Stimulated activated naive CD8-positive, alpha-beta T cell treated with anti-CD3 and anti-CD28 coated beads, Interleukin-15, amount 100 ng/mL, for 72 hours (primary cell): ENCODE measurements around the gene GALNS.
"Not testable (repeated sequence)": the region's sequence is repeated elsewhere in the genome, so short reads cannot be mapped to it uniquely, and the experiment has no call there.

ENCODE experiments used
- ATAC-seq: fragments of 150-1000 bp; cut with Tn5 transposase; 2 replicates; pipeline ENCODE4 v1.10.0; 2021; ENCODE audit warnings: mild to moderate bottlenecking, moderate library complexity
- DNase-seq, 2 donors: peaks; one replicate each; pipeline ENCODE4 v3.0.0; 2021 to 2022
- H3K27ac Mint-ChIP-seq, 2 donors: one replicate each; pipeline ENCODE4 v1.8.0; 2022; ENCODE audit warnings: mild to moderate bottlenecking in 2 of 2, mixed read lengths in 2 of 2, moderate library complexity in 2 of 2
- H3K27me3 Mint-ChIP-seq: one replicate; pipeline ENCODE4 v1.8.0; 2022; ENCODE audit warnings: mixed read lengths
- H3K4me1 Mint-ChIP-seq: one replicate; pipeline ENCODE4 v1.8.0; 2022; ENCODE audit warnings: mild to moderate bottlenecking, mixed read lengths
- H3K4me3 Mint-ChIP-seq, 2 donors: one replicate each; pipeline ENCODE4 v1.8.0; 2022; ENCODE audit warnings: mild to moderate bottlenecking in 2 of 2, mixed read lengths in 2 of 2, moderate library complexity in 1 of 2
- H3K9me3 Mint-ChIP-seq, 2 donors: one replicate each; pipeline ENCODE4 v1.8.0; 2022; ENCODE audit warnings: mixed read lengths in 2 of 2

Gene GALNS

GRCh38 chr16:88894266-88894665 lies 37.5 kb upstream of the GALNS start:
- H3K4me1 Mint-ChIP-seq, H3K27me3 Mint-ChIP-seq, H3K27ac Mint-ChIP-seq, DNase-seq, ATAC-seq, H3K9me3 Mint-ChIP-seq, H3K4me3 Mint-ChIP-seq: not testable (repeated sequence)

DNA sequence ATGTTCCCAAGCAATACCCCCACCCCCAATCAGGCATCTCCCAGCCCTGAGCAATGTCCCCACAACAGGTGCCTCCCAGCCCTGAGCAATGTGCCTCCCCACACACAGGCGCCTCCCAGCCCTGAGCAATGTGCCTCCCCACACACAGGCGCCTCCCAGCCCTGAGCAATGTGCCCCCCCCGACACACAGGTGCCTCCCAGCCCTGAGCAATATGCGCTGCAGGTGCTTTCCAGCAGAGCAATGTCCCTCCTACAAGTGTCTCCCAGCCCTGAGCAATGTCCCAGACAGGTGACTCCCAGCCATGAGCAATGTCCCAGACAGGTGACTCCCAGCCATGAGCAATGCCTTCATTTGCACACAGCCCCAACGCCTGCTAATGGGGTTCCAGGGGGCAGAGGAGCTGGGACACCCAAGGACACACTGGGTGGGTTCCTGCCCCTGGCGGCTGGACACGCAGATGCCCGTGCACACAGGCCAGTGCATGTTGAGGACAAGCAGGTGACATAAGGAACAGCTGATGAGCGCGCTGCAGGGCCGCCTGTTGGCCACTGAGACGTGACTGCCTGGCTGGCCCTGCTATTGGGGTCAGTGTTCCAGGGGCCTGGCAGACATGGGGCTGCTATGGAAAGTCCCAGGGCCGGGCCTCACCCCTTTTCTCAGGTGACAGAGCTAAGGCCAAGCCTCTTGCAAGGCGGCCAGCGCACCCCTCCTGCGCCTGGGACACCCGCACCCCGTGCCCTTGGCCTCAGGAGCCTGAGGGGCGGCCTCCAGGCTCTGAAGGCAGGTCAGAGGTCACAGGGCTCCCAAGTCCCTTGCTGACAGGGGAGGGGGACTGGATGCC lies 36.6 kb upstream of the GALNS start:
- H3K9me3 Mint-ChIP-seq: no peaks in the 10 kb centered on the region
- H3K4me1 Mint-ChIP-seq: peaks cover 5% of the 10 kb centered on the region
- H3K27me3 Mint-ChIP-seq: no peaks in the 10 kb centered on the region
- no peak for DNase-seq
- no peak for ATAC-seq
- no peak overlapping the region for H3K27ac Mint-ChIP-seq
- H3K4me3 Mint-ChIP-seq: no peak overlapping the region

GRCh38 chr16:88892065-88892464 lies 35.3 kb upstream of the GALNS start:
- no peaks in the 10 kb centered on the region for H3K9me3 Mint-ChIP-seq
- no peak for DNase-seq
- peaks cover 5% of the 10 kb centered on the region for H3K4me1 Mint-ChIP-seq
- no peaks in the 10 kb centered on the region for H3K27me3 Mint-ChIP-seq
- no peak for ATAC-seq
- no peak overlapping the region for H3K27ac Mint-ChIP-seq
- H3K4me3 Mint-ChIP-seq: no peak overlapping the region

- H3K9me3 Mint-ChIP-seq: no peaks in the 10 kb centered on the region
- H3K27ac Mint-ChIP-seq: no peak overlapping the region
- no peaks in the 10 kb centered on the region for H3K27me3 Mint-ChIP-seq
- DNase-seq (no peak), ATAC-seq (no peak)
- no peak overlapping the region for H3K4me3 Mint-ChIP-seq
- peaks cover 5% of the 10 kb centered on the region for H3K4me1 Mint-ChIP-seq
Measured at GRCh38 chr16:88891083-88891482, 34.3 kb upstream of the GALNS start.

- H3K4me1 Mint-ChIP-seq, DNase-seq, ATAC-seq, H3K9me3 Mint-ChIP-seq, H3K4me3 Mint-ChIP-seq, H3K27me3 Mint-ChIP-seq: not testable (repeated sequence)
- peak overlapping the region in 1 of 2 donors; percentile 7 for H3K27ac Mint-ChIP-seq
Measured at GRCh38 chr16:88889702-88890352, 33.1 kb upstream of the GALNS start.

GRCh38 chr16:88888461-88889387 lies 32.0 kb upstream of the GALNS start:
- H3K4me1 Mint-ChIP-seq: no peaks in the 10 kb centered on the region
- H3K4me3 Mint-ChIP-seq: no peak overlapping the region
- H3K9me3 Mint-ChIP-seq: no peaks in the 10 kb centered on the region

GRCh38 chr16:88888057-88888456 lies 31.3 kb upstream of the GALNS start:
- Mint-ChIP-seq H3K4me3 (no peak overlapping the region), H3K9me3 (no peaks in the 10 kb centered on the region), H3K27me3 (no peaks in the 10 kb centered on the region), H3K27ac (peak overlapping the region in 1 of 2 donors; percentile 27), H3K4me1 (no peaks in the 10 kb centered on the region)
- ATAC-seq (no peak), DNase-seq (no peak)

More at GRCh38 chr16:88888461-88889387, 32.0 kb upstream of the GALNS start:
- Mint-ChIP-seq H3K27me3 (no peaks in the 10 kb centered on the region), H3K27ac (no peak overlapping the region)
- no peak for DNase-seq
- ATAC-seq: peak; percentile 50

- DNase-seq: no peak
- no peaks in the 10 kb centered on the region for H3K9me3 Mint-ChIP-seq
- ATAC-seq: no peak
- H3K27me3 Mint-ChIP-seq: no peaks in the 10 kb centered on the region
- no peak overlapping the region for H3K4me3 Mint-ChIP-seq
- peaks cover 7% of the 10 kb centered on the region for H3K4me1 Mint-ChIP-seq
- no peak overlapping the region for H3K27ac Mint-ChIP-seq
Measured at GRCh38 chr16:88886845-88887521, 30.2 kb upstream of the GALNS start.

GRCh38 chr16:88886420-88886844 lies 29.7 kb upstream of the GALNS start:
- ATAC-seq (no peak), DNase-seq (no peak)
- Mint-ChIP-seq H3K9me3 (no peaks in the 10 kb centered on the region), H3K27ac (no peak overlapping the region), H3K4me1 (peaks cover 8% of the 10 kb centered on the region), H3K4me3 (no peak overlapping the region), H3K27me3 (no peaks in the 10 kb centered on the region)

GRCh38 chr16:88885693-88886280 lies 29.0 kb upstream of the GALNS start:
- no peak for ATAC-seq
- H3K4me3 Mint-ChIP-seq: no peak overlapping the region
- no peak for DNase-seq
- H3K9me3 Mint-ChIP-seq: no peaks in the 10 kb centered on the region
- H3K27ac Mint-ChIP-seq: no peak overlapping the region
- no peaks in the 10 kb centered on the region for H3K27me3 Mint-ChIP-seq
- peaks cover 8% of the 10 kb centered on the region for H3K4me1 Mint-ChIP-seq

DNA sequence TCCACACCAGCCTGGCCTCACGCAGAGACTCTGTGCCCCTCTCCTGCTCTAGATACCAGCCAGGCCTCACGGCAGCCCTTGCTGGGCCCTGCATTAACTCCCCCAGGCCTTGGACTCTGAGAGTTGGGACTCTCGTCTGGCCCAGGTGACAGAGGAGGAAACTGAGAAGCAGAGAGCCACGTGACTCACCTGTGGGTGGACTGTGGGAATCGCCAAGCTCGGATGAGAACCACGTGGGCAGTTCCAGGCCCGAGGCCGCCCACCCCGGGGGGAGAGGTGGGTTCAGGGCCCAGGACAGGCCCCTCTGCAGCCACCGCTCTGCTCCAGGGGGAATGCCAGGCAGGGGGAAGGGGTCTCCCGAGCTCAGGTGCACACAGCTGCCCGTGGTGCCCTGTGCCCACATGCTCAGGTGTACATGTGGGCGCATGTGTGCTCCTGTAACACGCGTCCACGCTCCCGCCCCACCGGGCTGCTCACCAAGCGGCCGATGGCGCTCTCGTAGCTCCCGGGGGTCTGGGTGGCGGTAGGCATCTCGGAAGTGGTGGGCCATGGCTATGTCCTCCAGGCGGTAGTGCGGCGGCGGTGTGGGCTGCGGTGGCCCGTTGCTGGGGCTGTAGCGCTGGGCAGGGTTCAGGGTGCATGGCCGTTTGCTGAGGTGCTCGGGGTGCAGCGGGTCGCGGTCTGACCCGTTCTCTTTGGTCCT lies 28.0 kb upstream of the GALNS start:
- no peak for DNase-seq
- Mint-ChIP-seq H3K4me3 (no peak overlapping the region), H3K27me3 (no peaks in the 10 kb centered on the region), H3K9me3 (no peaks in the 10 kb centered on the region), H3K27ac (peak overlapping the region in 1 of 2 donors; percentile 71), H3K4me1 (peaks cover 8% of the 10 kb centered on the region)
- ATAC-seq: no peak

GRCh38 chr16:88883946-88884345 lies 27.2 kb upstream of the GALNS start:
- Mint-ChIP-seq H3K4me1 (peaks cover 8% of the 10 kb centered on the region), H3K27me3 (no peaks in the 10 kb centered on the region), H3K27ac (no peak overlapping the region), H3K9me3 (no peaks in the 10 kb centered on the region), H3K4me3 (no peak overlapping the region)
- no peak for DNase-seq
- ATAC-seq: no peak

DNA sequence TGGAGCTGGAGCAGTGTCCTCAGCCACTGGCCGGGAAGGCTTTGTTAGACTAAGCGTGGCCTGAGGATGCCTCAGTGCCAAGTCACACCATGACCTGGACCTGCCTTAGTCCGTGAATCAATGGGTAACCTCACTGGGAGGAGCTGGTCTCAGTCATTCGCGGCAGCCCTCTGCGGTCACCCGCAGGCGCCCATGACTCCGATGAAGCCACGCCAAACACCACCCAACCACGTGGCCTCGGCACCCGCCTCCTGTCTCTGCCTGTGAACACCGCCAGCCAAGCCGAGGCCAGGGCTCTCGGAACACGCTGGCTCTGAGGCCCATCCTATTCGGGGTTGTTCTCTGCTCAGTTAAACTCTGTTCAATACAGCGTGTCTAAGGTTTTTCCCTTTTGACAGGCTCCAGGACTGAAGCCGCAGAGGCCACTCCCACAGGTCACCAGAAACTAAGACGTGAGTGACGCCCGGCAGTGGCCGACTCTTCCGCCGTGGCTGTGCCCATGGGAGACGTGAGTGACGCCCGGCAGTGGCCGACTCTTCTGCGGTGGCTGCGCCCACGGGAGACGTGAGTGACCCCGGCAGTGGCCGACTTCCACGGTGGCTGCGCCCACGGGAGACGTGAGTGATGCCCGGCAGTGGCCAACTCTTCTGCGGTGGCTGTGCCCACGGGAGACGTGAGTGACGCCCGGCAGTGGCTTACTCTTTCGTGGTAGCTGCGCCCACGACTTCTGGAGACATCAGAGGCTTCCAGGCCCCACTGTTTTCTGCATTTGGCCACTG lies 26.6 kb upstream of the GALNS start:
- H3K4me1 Mint-ChIP-seq: peaks cover 8% of the 10 kb centered on the region
- no peak for ATAC-seq
- H3K27me3 Mint-ChIP-seq: no peaks in the 10 kb centered on the region
- H3K27ac Mint-ChIP-seq: no peak overlapping the region
- H3K4me3 Mint-ChIP-seq: no peak overlapping the region
- H3K9me3 Mint-ChIP-seq: no peaks in the 10 kb centered on the region
- DNase-seq: no peak
